GM10248 (cell line): ENCODE results near the gene HLA-DQB1.
"Not testable (repeated sequence)": the region's sequence is repeated elsewhere in the genome, so short reads cannot be mapped to it uniquely, and the experiment has no call there.

ENCODE experiments used
- CTCF ChIA-PET: fragments of 300-600 bp; sonication (Branson Sonifier 250); formaldehyde crosslinking; extraction: SDS; loops from one replicate; lab custom pipeline; 2021; ENCODE audit warnings: antibody characterized with exemption; lab: Yijun Ruan, JAX
- POLR2A ChIA-PET: fragments of 350-650 bp; sonication (Branson Sonifier 250); formaldehyde crosslinking; extraction: SDS; loops from one replicate; lab custom pipeline; 2020; ENCODE audit warnings: antibody characterized with exemption; lab: Yijun Ruan, JAX
- DNase-seq: peaks from one replicate; pipeline ENCODE4 v3.0.0; 2012; ENCODE audit errors: extremely low spot score
- CTCF ChIP-seq: IDR thresholded peaks from 2 replicates; pipeline ENCODE4 v1.5.1; 2012; ENCODE audit warnings: mild to moderate bottlenecking, low read depth; ENCODE audit errors: extremely low read depth, missing control alignments, control extremely low read depth

The HLA-DQB1 gene

GRCh38 chr6:32635526-32636123 lies 30.8 kb downstream of the HLA-DQB1 start:
- ChIA-PET POLR2A (interaction anchor here (1.0 to 1.4 kb wide), 2 partner anchors 8 to 14 kb away, joined by 3 to 5 read pairs; no protein-coding TSS in a partner anchor), CTCF (interaction anchor here (1.1 to 1.9 kb wide), 4 partner anchors 10 to 222 kb away, joined by 3 to 8 read pairs (median 4); no protein-coding TSS in a partner anchor)
- DNase-seq = no peak
- TF ChIP-seq CTCF = no peak

GRCh38 chr6:32629793-32630192 lies 36.7 kb downstream of the HLA-DQB1 start:
- POLR2A ChIA-PET, CTCF ChIA-PET, DNase-seq: not testable (repeated sequence)

DNA sequence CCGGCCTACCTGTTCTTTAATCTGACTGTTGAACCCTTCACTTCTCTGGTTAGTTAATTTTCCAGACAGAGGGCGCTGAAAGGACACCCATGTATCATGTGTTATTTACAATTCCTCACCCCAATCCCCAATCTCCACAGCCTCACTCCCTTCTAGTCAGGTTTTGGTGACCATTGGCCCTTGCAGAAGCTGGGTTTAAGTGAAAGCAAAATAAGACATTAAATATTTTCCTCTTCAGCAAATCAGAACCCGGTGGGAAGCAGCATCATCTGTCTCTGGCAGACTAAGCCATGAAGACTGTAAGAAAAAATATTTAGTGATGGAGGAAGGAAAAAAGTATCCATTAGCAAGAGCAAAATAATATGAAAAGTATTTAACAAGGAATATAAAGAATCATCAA lies 38.6 kb downstream of the HLA-DQB1 start:
- ChIA-PET POLR2A (no interaction called here), CTCF (interaction anchor here (0.6 to 1.3 kb wide), 3 partner anchors 10 to 211 kb away, joined by 3 to 5 read pairs (median 3); partner anchors contain the start of genes HLA-DQA1 and TAP2)
- no peak for TF ChIP-seq CTCF
- no peak for DNase-seq

DNA sequence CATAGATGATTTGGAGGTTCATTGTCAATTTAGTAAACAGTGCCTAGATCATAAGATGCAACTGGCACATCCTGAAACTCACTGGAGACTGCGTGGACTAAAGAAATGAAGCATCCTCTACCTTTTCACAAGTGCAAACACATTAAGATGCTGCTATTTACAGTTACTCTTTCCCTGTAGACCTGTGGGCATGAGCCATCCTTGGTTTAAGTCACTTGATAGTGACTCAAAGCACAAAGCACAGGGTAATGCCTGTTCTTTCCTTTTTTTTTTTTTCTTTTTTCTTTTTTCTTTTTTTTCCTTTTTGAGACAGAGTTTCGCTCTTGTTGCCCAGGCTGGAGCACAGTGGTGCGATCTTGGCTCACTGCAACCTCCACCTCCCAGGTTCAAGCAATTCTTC lies 39.2 kb downstream of the HLA-DQB1 start:
- no peak for TF ChIP-seq CTCF
- POLR2A ChIA-PET = no interaction called here
- no peak for DNase-seq
- CTCF ChIA-PET = interaction anchor here (1.3 kb wide), 2 partner anchors 11 to 56 kb away, joined by 3 to 5 read pairs; partner anchors contain the start of gene HLA-DQA1

- DNase-seq = no peak
- TF ChIP-seq CTCF = no peak
- ChIA-PET POLR2A (interaction anchor here (1.0 kb wide), 1 partner anchor 16 kb away, joined by 3 read pairs; no protein-coding TSS in a partner anchor), CTCF (interaction anchor here (1.3 kb wide), 1 partner anchor 28 kb away, joined by 4 read pairs; no protein-coding TSS in a partner anchor)
Observed at GRCh38 chr6:32625137-32625536, 41.3 kb downstream of the HLA-DQB1 start.

- no peak for DNase-seq
- POLR2A ChIA-PET = interaction anchor here (1.0 kb wide), 1 partner anchor 15 kb away, joined by 3 read pairs; no protein-coding TSS in a partner anchor
- CTCF ChIA-PET = no interaction called here
- TF ChIP-seq CTCF = no peak
Observed at GRCh38 chr6:32624565-32624964, 41.9 kb downstream of the HLA-DQB1 start.

DNA sequence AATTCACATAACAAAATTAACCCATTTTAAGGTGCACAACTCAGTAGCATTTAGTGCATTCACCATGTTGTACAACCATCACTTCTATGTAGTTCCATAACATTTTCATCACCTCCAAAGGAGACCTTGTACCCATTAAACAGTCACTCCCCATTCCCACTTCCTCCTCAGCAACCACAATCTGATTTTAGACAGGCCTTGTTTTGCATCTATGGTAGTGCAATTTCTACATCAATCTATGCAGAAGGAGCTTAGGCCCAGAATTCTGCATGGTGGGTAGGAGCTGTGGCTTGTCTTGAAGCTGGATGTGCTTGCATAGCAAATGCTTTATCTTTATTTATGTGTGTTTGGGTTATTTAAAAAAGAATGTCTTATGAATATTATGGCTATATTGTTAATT lies 42.8 kb downstream of the HLA-DQB1 start:
- CTCF ChIA-PET = interaction anchor here (3.3 kb wide), 1 partner anchor 14 kb away, joined by 16 read pairs; no protein-coding TSS in a partner anchor
- DNase-seq = no peak
- POLR2A ChIA-PET = no interaction called here
- no peak for TF ChIP-seq CTCF
